ENCODE measurements around the gene LSM14B. TPM values are rescaled to one million over a fixed set of nuclear protein-coding genes. Genes with fewer than 3 reads are reported as not detected.

LSM14B gene
- total and polyA plus RNA-seq, 2 experiments from 2014 or later, result 7.1 to 43.1 TPM

DNA sequence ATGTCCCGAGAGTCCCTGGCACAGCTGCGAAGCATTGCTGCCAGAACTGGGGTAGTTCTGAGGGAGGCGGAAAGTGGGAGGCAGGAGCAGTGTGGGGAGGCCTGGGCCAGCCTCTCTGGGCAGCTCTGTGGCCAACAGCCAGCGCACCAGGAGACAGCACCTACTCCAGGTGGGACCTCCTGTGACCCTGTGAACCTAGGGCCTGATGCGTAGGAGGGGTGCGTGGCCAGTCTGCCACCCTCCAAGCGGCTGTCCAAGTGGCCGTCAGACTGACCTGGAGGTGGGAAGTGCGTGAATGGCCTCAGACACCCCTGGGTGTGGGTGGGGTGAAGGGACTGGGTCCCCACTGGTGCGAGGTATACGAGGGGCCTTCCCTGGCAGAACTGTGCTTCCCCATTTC lies 36.8 kb downstream of the LSM14B start:
- Histone ChIP-seq H4K20me1 (ENCODE audit: insufficient read depth, poor library complexity, severe bottlenecking) (peaks cover 28% of the 10 kb centered on the region), H3K4me1 (ENCODE audit: insufficient read depth) (no peaks in the 10 kb centered on the region), H3K27ac (no peak overlapping the region), H3K4me2 (no peak overlapping the region), H3K9me3 (ENCODE audit: low read depth) (no peaks in the 10 kb centered on the region), H3K9me2 (replicated peaks; ENCODE audit: insufficient read depth) (no peaks in the 10 kb centered on the region), H3K36me3 (replicated peaks; ENCODE audit: insufficient read depth, low read depth) (no peaks in the 10 kb centered on the region), H2AFZ (no peak overlapping the region), H3K4me3 (no peak overlapping the region), H3K27me3 (no peaks in the 10 kb centered on the region), H3K79me2 (peaks cover 42% of the 10 kb centered on the region)
- no peak for DNase-seq (ENCODE audit: low spot score)
- 97% methylated on average over 11 of the region's 11 CpGs for WGBS (ENCODE audit: low lambda C conversion rate, missing lambda C conversion rate)
- TF ChIP-seq CTCF (IDR thresholded peaks at IDR 0.05; ENCODE audit: poor library complexity) (no peak), EZH2phosphoT487 (IDR thresholded peaks at IDR 0.05; ENCODE audit: low read depth, severe bottlenecking, unreplicated experiment) (no peak), EZH2 (IDR thresholded peaks at IDR 0.05; ENCODE audit: borderline replicate concordance) (no peak)

DNA sequence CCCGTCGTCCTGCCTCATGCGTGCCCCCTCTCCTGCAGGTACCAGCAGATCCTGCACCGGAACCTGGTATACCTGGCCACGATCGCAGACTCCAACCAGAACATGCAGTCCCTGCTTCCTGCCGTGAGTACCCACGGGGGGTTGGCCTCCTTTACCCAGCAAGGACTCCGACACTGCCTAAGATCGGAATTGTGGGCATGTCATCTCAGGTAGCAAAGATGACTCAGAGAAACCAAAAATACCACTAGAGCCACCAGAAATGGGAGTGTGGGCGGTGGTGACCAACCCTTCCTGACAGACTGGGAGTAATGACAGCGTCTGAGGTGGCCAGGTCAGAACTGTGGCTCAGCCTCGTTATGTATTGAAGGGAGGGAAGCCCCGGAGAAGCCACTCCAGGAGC lies 37.6 kb downstream of the LSM14B start:
- H2AFZ ChIP-seq, result no peak overlapping the region
- no peaks in the 10 kb centered on the region for H3K9me3 ChIP-seq (ENCODE audit: low read depth)
- H3K4me3 ChIP-seq, result no peak overlapping the region
- H3K4me1 ChIP-seq (ENCODE audit: insufficient read depth), result no peaks in the 10 kb centered on the region
- no peak overlapping the region for H3K27ac ChIP-seq
- no peaks in the 10 kb centered on the region for H3K36me3 ChIP-seq (replicated peaks; ENCODE audit: insufficient read depth, low read depth)
- H3K9me2 ChIP-seq (replicated peaks; ENCODE audit: insufficient read depth), result no peaks in the 10 kb centered on the region
- 90% methylated on average over 14 of the region's 14 CpGs for WGBS (ENCODE audit: low lambda C conversion rate, missing lambda C conversion rate)
- TF ChIP-seq EZH2 (IDR thresholded peaks at IDR 0.05; ENCODE audit: borderline replicate concordance), result no peak
- no peak for TF ChIP-seq EZH2phosphoT487 (IDR thresholded peaks at IDR 0.05; ENCODE audit: low read depth, severe bottlenecking, unreplicated experiment)
- no peak for TF ChIP-seq CTCF (IDR thresholded peaks at IDR 0.05; ENCODE audit: poor library complexity)
- no peak overlapping the region for H3K4me2 ChIP-seq
- DNase-seq (ENCODE audit: low spot score), result no peak
- H3K79me2 ChIP-seq, result peaks cover 34% of the 10 kb centered on the region
- H4K20me1 ChIP-seq (ENCODE audit: insufficient read depth, poor library complexity, severe bottlenecking), result peaks cover 28% of the 10 kb centered on the region
- no peaks in the 10 kb centered on the region for H3K27me3 ChIP-seq

- DNase-seq (ENCODE audit: low spot score), result no peak
- H3K9me2 ChIP-seq (replicated peaks; ENCODE audit: insufficient read depth), result no peaks in the 10 kb centered on the region
- H2AFZ ChIP-seq, result no peak overlapping the region
- no peaks in the 10 kb centered on the region for H3K9me3 ChIP-seq (ENCODE audit: low read depth)
- H3K27ac ChIP-seq, result no peak overlapping the region
- no peaks in the 10 kb centered on the region for H3K36me3 ChIP-seq (replicated peaks; ENCODE audit: insufficient read depth, low read depth)
- TF ChIP-seq EZH2phosphoT487 (IDR thresholded peaks at IDR 0.05; ENCODE audit: low read depth, severe bottlenecking, unreplicated experiment) (no peak), CTCF (IDR thresholded peaks at IDR 0.05; ENCODE audit: poor library complexity) (no peak), EZH2 (IDR thresholded peaks at IDR 0.05; ENCODE audit: borderline replicate concordance) (no peak)
- no peaks in the 10 kb centered on the region for H3K27me3 ChIP-seq
- H3K4me1 ChIP-seq (ENCODE audit: insufficient read depth), result no peaks in the 10 kb centered on the region
- no peak overlapping the region for H3K4me2 ChIP-seq
- peaks cover 27% of the 10 kb centered on the region for H4K20me1 ChIP-seq (ENCODE audit: insufficient read depth, poor library complexity, severe bottlenecking)
- 96% methylated on average over 8 of the region's 9 CpGs for WGBS (ENCODE audit: low lambda C conversion rate, missing lambda C conversion rate)
- H3K4me3 ChIP-seq, result no peak overlapping the region
- H3K79me2 ChIP-seq, result peaks cover 30% of the 10 kb centered on the region
Observed at GRCh38 chr20:62160253-62160652, 38.0 kb downstream of the LSM14B start.

DNA sequence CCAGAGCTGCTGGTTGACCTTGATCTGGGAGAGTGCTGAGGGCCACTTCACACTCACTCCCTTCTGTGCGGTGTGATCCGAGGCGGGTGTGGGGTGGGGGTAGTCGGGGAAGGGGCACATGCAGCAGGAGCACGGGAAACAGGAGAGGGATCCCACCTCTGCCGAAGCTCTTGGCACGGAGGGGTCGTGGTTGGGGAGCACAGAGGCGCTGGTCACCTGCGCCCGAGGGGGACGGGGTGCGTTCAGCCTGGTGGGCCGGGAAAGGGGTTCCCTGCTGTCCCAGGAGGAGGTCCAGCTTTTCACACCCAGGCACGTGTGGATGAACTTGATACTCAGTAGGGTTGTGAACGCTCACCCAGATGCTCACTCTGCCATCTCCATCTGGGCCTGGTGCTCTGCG lies 38.6 kb downstream of the LSM14B start:
- Histone ChIP-seq H3K27me3 (no peaks in the 10 kb centered on the region), H3K9me2 (replicated peaks; ENCODE audit: insufficient read depth) (no peaks in the 10 kb centered on the region), H2AFZ (no peak overlapping the region), H3K36me3 (replicated peaks; ENCODE audit: insufficient read depth, low read depth) (no peaks in the 10 kb centered on the region), H3K4me2 (no peak overlapping the region), H3K4me3 (no peak overlapping the region), H3K9me3 (ENCODE audit: low read depth) (no peaks in the 10 kb centered on the region), H4K20me1 (ENCODE audit: insufficient read depth, poor library complexity, severe bottlenecking) (peaks cover 25% of the 10 kb centered on the region), H3K79me2 (peaks cover 24% of the 10 kb centered on the region), H3K4me1 (ENCODE audit: insufficient read depth) (no peaks in the 10 kb centered on the region), H3K27ac (no peak overlapping the region)
- DNase-seq (ENCODE audit: low spot score), result no peak
- no peak for TF ChIP-seq EZH2phosphoT487 (IDR thresholded peaks at IDR 0.05; ENCODE audit: low read depth, severe bottlenecking, unreplicated experiment)
- TF ChIP-seq CTCF (IDR thresholded peaks at IDR 0.05; ENCODE audit: poor library complexity), result no peak
- no peak for TF ChIP-seq EZH2 (IDR thresholded peaks at IDR 0.05; ENCODE audit: borderline replicate concordance)
- WGBS (ENCODE audit: low lambda C conversion rate, missing lambda C conversion rate), result 90% methylated on average over 9 of the region's 17 CpGs

Data from hepatocyte (in vitro differentiated cells).